Thyroid gland (tissue), 4 donors: Measurements from ENCODE around the gene LIMS1. TPM values are rescaled to one million over a fixed set of nuclear protein-coding genes. Genes with fewer than 3 reads are reported as not detected.

ENCODE experiments used
- DNase-seq, 2 donors: peaks; one replicate each; pipeline ENCODE4 v3.0.0-alpha.2; 2019
- H3K27ac ChIP-seq, 3 donors: fragments of 200-600 bp; sonication (generic); 1 replicate in 2 of 3; 2 replicates in 1 of 3; pipeline ENCODE4 v1.5.1; 2016 to 2019; ENCODE audit warnings: mild to moderate bottlenecking in 1 of 3, moderate library complexity in 1 of 3
- H3K27me3 ChIP-seq: fragments of 200-600 bp; sonication (generic); one replicate; pipeline ENCODE4 v1.5.1; 2019
- H3K36me3 ChIP-seq, 2 donors: fragments of 200-600 bp; sonication (generic); one replicate each; pipeline ENCODE4 v1.5.1; 2016 to 2019
- H3K4me1 ChIP-seq, 2 donors: fragments of 200-600 bp; sonication (generic); one replicate each; pipeline ENCODE4 v1.5.1; 2017 to 2019
- H3K4me3 ChIP-seq, 3 donors: fragments of 200-600 bp; sonication (generic); replicated peaks in 1 of 3; 1 replicate in 2 of 3; 2 replicates in 1 of 3; pipeline ENCODE4 v1.5.1; 2016; ENCODE audit warnings: mild to moderate bottlenecking in 1 of 3
- H3K9me3 ChIP-seq: fragments of 200-600 bp; sonication (generic); one replicate; pipeline ENCODE4 v1.5.1; 2017
- POLR2A ChIP-seq, 2 donors: fragments of 450-650 bp; IDR thresholded peaks; one replicate each; pipeline ENCODE4 v1.6.1; 2017; ENCODE audit warnings: antibody characterized with exemption in 2 of 2, mild to moderate bottlenecking in 2 of 2, moderate library complexity in 1 of 2
- WGBS, 2 donors: methylation state at CpG; one replicate each; pipeline ENCODE4 v1.1.5; 2017; 5-methylcytosine and 5-hydroxymethylcytosine counted together
- intact Hi-C: fragments of 100-400 bp; cut with DNase I; formaldehyde crosslinking; loops from one replicate; pipeline ENCODE4 v1.15.1; 2023
- total RNA-seq, 4 donors: library from RNA; depleted of rRNA; stranded (reverse); fragments of >200 nt; gene quantifications; one replicate each; pipeline ENCODE4 v1.2.3, GENCODE V29; 2016
- TF ChIP-seq, protein P1 (sequence below), 6 experiments: fragments of 200-600 bp in 3 of 6; fragments of 450-650 bp in 3 of 6; sonication (generic) in 3 of 6; IDR thresholded peaks; one replicate each; pipeline ENCODE4 v1.5.1; 2016 to 2019; ENCODE audit warnings: antibody characterized with exemption in 6 of 6, mild to moderate bottlenecking in 2 of 6, inconsistent platforms in 1 of 6, moderate library complexity in 1 of 6

The LIMS1 gene
- total RNA-seq, 4 donors from 2014 or later: 73.1 to 117 (median 92.5) TPM

DNA sequence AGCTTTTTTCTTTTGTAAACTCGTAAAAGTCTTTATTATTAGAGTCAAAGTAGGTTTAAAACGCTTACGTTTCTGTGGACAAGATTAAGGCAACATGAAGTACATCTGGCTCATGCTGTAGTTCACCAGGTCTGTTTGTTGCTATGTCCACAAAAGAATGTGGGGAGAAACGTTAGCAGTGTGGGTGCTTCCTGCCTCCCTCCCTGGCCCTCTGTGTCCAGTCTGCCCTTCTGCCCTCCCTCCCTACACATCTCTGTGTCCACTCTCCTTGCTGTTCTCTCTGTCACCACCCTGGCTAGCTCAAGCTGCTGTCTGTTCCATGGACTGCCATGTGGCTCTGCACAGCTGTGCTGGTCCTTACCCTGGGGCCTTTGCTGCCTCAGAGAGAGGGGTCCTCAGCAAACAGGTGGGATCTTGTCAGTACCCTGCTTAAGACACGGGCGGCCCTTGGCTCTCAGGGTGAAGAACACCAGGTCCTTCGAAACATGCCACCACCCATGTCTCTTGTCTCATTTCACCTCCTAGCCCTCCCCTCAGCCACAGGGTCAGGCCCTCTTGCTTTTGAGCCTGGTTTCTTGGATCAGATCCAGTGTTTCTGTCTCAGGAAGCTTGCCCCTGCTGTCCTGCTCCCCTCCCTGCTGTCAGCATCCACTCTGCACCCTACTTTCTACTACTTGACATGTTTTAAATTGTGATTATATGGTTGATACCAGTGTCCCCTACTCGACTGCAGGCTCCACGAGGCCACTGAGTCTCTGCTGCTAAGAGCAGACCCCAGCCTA lies 79.2 kb downstream of the LIMS1 start:
- Histone ChIP-seq H3K36me3 (no peaks in the 10 kb centered on the region), H3K4me1 (peaks cover 54 to 56% of the 10 kb centered on the region in 2 donors), H3K9me3 (no peaks in the 10 kb centered on the region), H3K4me3 (no peak overlapping the region), H3K27ac (peak overlapping the region in 2 of 3 donors; percentile 83 to 88), H3K27me3 (no peaks in the 10 kb centered on the region)
- TF ChIP-seq POLR2A (IDR thresholded peaks at IDR 0.05): no peak
- TF ChIP-seq, protein P1, sequence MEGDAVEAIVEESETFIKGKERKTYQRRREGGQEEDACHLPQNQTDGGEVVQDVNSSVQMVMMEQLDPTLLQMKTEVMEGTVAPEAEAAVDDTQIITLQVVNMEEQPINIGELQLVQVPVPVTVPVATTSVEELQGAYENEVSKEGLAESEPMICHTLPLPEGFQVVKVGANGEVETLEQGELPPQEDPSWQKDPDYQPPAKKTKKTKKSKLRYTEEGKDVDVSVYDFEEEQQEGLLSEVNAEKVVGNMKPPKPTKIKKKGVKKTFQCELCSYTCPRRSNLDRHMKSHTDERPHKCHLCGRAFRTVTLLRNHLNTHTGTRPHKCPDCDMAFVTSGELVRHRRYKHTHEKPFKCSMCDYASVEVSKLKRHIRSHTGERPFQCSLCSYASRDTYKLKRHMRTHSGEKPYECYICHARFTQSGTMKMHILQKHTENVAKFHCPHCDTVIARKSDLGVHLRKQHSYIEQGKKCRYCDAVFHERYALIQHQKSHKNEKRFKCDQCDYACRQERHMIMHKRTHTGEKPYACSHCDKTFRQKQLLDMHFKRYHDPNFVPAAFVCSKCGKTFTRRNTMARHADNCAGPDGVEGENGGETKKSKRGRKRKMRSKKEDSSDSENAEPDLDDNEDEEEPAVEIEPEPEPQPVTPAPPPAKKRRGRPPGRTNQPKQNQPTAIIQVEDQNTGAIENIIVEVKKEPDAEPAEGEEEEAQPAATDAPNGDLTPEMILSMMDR (IDR thresholded peaks at IDR 0.05): no peak
- intact Hi-C loops: no loop called here
- DNase-seq: no peak
- WGBS, 2 donors: 80 to 83% methylated on average over 9 of the region's 9 CpGs

GRCh38 chr2:108614043-108614545 lies 79.8 kb downstream of the LIMS1 start:
- H3K27ac ChIP-seq: peak overlapping the region in 2 of 3 donors; percentile 83 to 88
- H3K27me3 ChIP-seq: no peaks in the 10 kb centered on the region
- no peak overlapping the region for H3K4me3 ChIP-seq
- peak; percentile 70 to 72 for DNase-seq
- H3K4me1 ChIP-seq: peaks cover 54 to 56% of the 10 kb centered on the region in 2 donors
- WGBS, 2 donors: 69 to 75% methylated on average over 8 of the region's 8 CpGs
- no peaks in the 10 kb centered on the region for H3K9me3 ChIP-seq
- TF ChIP-seq, protein P1 (IDR thresholded peaks at IDR 0.05): no peak
- TF ChIP-seq POLR2A (IDR thresholded peaks at IDR 0.05): no peak
- no peaks in the 10 kb centered on the region for H3K36me3 ChIP-seq
- intact Hi-C loops: no loop called here

DNA sequence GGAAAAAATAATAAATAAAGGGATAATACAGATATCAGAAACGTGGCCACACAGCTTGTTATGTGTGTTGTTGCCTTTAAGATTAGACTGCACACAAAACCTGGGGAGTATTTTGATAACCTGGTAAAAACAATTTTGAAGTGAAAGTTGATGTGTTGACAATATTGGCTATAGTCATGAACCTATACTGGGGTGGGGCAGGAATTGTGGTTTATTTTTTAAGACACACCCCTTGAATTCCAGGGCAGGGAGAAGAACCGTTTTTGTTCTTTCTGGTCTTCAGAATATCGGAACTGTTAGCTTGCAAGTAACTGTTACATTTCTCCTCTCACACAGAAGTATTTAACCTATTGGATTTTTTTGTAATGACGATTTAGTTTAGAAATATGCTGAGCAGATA lies 80.4 kb downstream of the LIMS1 start:
- H3K27me3 ChIP-seq: no peaks in the 10 kb centered on the region
- intact Hi-C loops: no loop called here
- peak overlapping the region in 1 of 3 donors; percentile 27 for H3K27ac ChIP-seq
- no peaks in the 10 kb centered on the region for H3K36me3 ChIP-seq
- no peak overlapping the region for H3K4me3 ChIP-seq
- no peaks in the 10 kb centered on the region for H3K9me3 ChIP-seq
- no peak for TF ChIP-seq POLR2A (IDR thresholded peaks at IDR 0.05)
- TF ChIP-seq, protein P1 (IDR thresholded peaks at IDR 0.05): no peak
- WGBS, 2 donors: 86 to 90% methylated on average over 4 of the region's 4 CpGs
- peaks cover 54 to 56% of the 10 kb centered on the region in 2 donors for H3K4me1 ChIP-seq
- DNase-seq: no peak

GRCh38 chr2:108615480-108616090 lies 81.3 kb downstream of the LIMS1 start:
- DNase-seq: no peak
- H3K4me1 ChIP-seq: peaks cover 58 to 59% of the 10 kb centered on the region in 2 donors
- H3K36me3 ChIP-seq: no peaks in the 10 kb centered on the region
- no peaks in the 10 kb centered on the region for H3K9me3 ChIP-seq
- H3K27me3 ChIP-seq: no peaks in the 10 kb centered on the region
- intact Hi-C loops: no loop called here
- 66 to 69% methylated on average over 2 of the region's 2 CpGs for WGBS, 2 donors
- TF ChIP-seq POLR2A (IDR thresholded peaks at IDR 0.05): no peak
- TF ChIP-seq, protein P1 (IDR thresholded peaks at IDR 0.05): no peak
- H3K4me3 ChIP-seq: no peak overlapping the region
- H3K27ac ChIP-seq: peak overlapping the region in 2 of 3 donors; percentile 13 to 27

DNA sequence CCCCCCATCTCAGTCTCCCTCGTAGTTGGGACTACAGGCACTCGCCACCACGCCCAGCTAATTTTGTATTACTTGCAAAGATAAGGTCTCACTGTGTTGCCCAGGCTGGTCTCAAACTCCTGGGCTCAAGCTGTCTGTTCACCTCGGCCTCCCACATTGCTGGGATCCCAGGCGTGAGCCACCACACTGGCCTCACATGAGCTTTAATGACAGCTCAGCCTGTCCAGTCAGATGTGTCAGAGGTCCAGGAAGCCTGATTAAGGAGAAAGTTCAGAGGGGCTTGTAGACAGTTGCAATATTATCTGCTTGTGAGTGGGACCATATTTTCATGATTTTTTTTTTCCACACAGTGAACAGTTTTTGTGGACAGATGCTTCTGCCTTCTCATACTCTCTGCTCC lies 82.0 kb downstream of the LIMS1 start:
- no peaks in the 10 kb centered on the region for H3K9me3 ChIP-seq
- H3K36me3 ChIP-seq: no peaks in the 10 kb centered on the region
- H3K27ac ChIP-seq: peak overlapping the region in 1 of 3 donors; percentile 17
- H3K4me1 ChIP-seq: peaks cover 64 to 65% of the 10 kb centered on the region in 2 donors
- TF ChIP-seq, protein P1 (IDR thresholded peaks at IDR 0.05): no peak
- no peak for TF ChIP-seq POLR2A (IDR thresholded peaks at IDR 0.05)
- no peak overlapping the region for H3K4me3 ChIP-seq
- no peak for DNase-seq
- H3K27me3 ChIP-seq: no peaks in the 10 kb centered on the region
- intact Hi-C loops: no loop called here
- 91 to 99% methylated on average over 4 to 5 of the region's 5 CpGs for WGBS, 2 donors
